Mucosa of rectum (tissue), 2 donors: ENCODE results near the gene TSPO2.

ENCODE experiments used
- H3K27ac ChIP-seq, 2 donors: one replicate each; pipeline ENCODE4 v1.7.0; 2013; ENCODE audit warnings: inconsistent platforms in 2 of 2, low read depth in 2 of 2, low read length in 2 of 2
- H3K27me3 ChIP-seq, 2 donors: one replicate each; pipeline ENCODE4 v1.7.0; 2013; ENCODE audit warnings: low read length in 2 of 2; ENCODE audit not compliant: control insufficient read depth in 2 of 2, insufficient read depth in 2 of 2
- H3K36me3 ChIP-seq, 2 donors: one replicate each; pipeline ENCODE4 v1.7.0; 2013; ENCODE audit warnings: low read length in 2 of 2; ENCODE audit not compliant: control insufficient read depth in 2 of 2, insufficient read depth in 2 of 2
- H3K4me1 ChIP-seq, 2 donors: one replicate each; pipeline ENCODE4 v1.7.0; 2013; ENCODE audit warnings: low read length in 2 of 2, mild to moderate bottlenecking in 1 of 2; ENCODE audit not compliant: control insufficient read depth in 2 of 2, insufficient read depth in 2 of 2
- H3K4me3 ChIP-seq, 2 donors: one replicate each; pipeline ENCODE4 v1.7.0; 2013; ENCODE audit warnings: low read length in 2 of 2
- H3K9ac ChIP-seq, 2 donors: one replicate each; pipeline ENCODE4 v1.7.0; 2013; ENCODE audit warnings: low read length in 2 of 2, low read depth in 1 of 2, mild to moderate bottlenecking in 1 of 2
- H3K9me3 ChIP-seq, 2 donors: one replicate each; pipeline ENCODE4 v1.7.0; 2013; ENCODE audit warnings: low read length in 2 of 2; ENCODE audit not compliant: control insufficient read depth in 2 of 2
- donor health status: healthy.
- donor health status: Normal muscosa, but diverticular disease.

The TSPO2 gene

DNA sequence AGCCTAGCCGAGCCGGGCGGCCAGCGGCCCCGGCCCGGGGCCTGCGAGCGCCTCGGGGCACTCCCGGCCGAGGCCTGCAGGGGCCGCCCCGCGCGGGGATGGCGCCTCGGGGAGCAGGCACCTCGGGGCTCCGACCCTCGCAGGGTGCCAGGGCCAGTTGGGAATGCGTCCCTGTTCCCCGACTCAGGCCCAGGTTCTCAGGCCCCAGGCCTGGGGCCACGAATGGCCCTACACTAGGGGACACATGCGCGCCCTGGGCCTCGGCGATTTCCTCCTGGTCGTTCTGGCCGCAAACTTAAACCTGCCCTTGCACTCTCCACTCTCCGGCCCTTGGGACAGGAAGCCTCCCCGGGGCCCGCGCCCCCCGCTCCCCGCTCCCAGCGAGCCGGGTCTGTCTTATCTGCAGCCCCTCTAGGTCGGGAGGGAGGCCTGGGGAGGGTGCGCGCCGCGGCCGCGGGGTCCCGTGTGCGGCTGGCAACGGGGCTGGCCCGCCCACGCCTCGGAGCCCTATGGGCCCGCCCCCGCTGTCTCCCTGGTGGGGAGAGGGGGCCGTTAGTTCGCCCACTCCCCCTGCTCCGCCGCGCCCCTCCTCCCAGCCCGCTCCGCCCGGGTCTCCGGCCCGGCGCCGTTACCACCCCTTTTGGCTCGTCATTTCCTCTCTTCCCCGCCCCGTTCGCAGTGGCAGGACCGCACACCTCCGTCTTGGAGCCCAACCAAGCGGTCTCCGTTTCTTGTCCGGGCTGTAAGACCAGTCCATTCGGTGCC lies 31.1 kb downstream of the TSPO2 start:
- Histone ChIP-seq H3K9ac (peak overlapping the region; percentile 96 to 98), H3K27me3 (no peaks in the 10 kb centered on the region), H3K27ac (peak overlapping the region; percentile 99 to 100), H3K36me3 (peaks cover under 1 to 10% of the 10 kb centered on the region in 2 donors), H3K4me3 (peak overlapping the region; percentile 87 to 95), H3K9me3 (no peaks in the 10 kb centered on the region), H3K4me1 (peaks cover 23 to 31% of the 10 kb centered on the region in 2 donors)

DNA sequence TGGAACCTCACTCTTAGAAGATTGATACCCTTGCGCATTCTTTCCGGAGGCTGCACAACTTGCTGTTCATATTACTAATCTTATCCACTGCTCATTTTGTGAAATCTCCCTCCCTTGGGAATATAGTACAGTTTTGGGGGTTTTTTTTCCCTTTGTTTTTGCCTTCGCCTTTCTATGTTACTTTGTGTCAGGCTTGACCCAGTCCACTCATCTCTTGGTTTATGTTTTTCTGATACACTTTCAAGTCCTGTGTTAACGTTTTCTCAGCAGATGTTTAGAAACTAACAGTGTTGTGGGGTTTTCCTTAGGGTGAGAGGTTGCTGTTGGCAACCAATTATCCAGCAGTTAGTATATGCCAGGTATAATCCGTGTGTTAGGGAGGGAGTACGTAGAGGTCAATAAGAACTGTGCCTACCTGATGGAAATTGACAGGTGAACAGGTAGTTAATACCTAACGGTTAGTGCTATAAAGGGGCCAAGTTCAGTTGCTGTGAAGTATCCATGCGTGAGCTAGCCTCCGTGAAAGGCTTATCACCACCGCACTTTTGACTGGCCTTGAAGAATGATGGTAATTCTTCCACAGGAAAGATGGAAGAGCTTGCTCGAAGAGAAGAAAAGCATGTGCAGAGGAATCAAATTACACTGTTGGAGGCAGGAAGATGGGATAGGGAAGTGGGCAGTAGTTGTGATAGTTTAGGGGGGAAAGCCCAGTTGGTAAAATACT lies 31.9 kb downstream of the TSPO2 start:
- H3K27me3 ChIP-seq, result no peaks in the 10 kb centered on the region
- peak overlapping the region; percentile 99 to 100 for H3K27ac ChIP-seq
- peaks cover 23 to 31% of the 10 kb centered on the region in 2 donors for H3K4me1 ChIP-seq
- peaks cover 3 to 8% of the 10 kb centered on the region in 2 donors for H3K36me3 ChIP-seq
- H3K9ac ChIP-seq, result peak overlapping the region; percentile 96 to 98
- peak overlapping the region; percentile 87 to 95 for H3K4me3 ChIP-seq
- no peaks in the 10 kb centered on the region for H3K9me3 ChIP-seq

DNA sequence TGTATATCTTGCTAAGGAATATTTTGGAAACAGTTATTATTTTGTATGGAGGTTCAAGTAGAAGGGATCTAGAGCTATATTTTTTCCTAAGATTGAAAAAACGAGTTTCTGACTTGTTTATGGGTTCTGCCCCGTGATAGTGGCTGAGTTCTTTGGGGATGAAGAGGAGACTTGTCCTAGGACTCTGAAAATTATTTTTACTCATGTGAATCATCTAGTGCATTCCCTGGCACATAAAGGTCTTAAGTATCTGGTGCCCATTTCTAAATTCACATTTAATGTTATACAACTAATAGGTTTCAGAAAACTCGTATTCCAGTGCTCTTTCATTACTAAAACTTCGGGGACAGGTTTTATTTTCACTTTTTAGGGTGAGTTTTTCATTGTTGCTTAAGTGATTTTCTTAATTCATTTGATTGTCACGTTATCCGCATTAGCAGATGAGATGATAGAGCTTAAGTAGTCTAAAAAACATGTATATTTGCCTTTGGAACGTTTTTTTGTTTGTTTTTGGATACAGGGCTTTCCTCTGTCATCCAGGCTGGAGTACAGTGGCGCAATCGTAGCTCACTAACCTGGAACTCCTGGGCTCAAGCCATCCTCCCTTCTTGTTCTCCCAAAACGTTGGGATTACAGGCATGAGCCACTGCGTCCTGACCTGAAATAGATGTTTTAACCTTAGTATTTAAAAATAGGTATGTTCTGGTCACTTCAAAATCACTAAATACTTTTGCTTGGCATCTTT lies 32.6 kb downstream of the TSPO2 start:
- Histone ChIP-seq H3K4me1 (peaks cover 23 to 31% of the 10 kb centered on the region in 2 donors), H3K4me3 (peak overlapping the region; percentile 87 to 95), H3K27me3 (no peaks in the 10 kb centered on the region), H3K9ac (peak overlapping the region in 1 of 2 donors; percentile 96), H3K36me3 (peaks cover 3 to 5% of the 10 kb centered on the region in 2 donors), H3K27ac (peak overlapping the region in 1 of 2 donors; percentile 99), H3K9me3 (no peaks in the 10 kb centered on the region)

DNA sequence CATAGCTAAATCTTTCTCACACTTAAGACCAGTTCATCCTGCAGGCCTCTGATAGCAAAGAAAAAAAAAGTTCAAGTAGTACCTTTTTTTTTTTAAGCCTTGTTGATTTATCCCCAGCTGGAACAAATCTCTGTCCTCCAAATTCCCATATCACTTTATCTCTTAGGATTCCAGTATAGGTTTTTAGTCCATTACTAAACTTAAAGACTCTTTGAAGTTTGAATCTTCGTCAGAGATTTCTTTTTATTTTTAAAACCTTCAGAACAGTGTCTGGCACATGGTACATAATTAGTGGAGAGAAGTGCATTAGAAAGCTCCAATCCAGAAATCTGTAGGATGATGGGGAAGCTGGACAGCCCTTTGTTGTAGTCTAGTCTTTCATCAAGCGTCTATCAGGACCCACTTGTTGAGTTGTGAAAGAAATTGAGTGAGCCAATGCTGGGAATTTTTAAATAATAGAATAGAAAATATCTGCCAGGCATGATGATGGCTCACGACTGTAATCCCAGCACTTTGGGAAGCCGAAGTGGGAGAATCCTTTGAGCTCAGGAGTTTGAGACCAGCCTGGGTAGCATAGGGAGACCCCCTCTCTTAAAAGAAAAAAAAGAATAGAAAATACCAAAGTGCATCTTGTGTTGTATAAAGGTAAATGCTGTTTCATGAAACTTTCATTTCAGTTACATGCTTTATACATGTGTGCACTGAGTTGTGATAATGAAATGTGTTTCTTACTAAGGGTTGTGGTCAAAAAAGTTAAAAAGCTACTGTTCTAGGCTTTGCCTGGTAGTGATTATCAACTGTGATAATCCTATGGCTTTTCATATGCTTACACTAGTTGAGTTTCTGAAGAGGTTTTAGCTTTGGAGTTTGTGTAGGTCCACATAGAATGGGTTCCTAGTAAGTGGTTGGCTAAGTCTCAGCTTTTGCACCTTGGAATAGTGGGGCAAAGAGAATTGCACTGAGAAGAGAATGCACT lies 33.7 kb downstream of the TSPO2 start:
- Histone ChIP-seq H3K4me3 (no peak overlapping the region), H3K9ac (no peak overlapping the region), H3K27ac (no peak overlapping the region)

DNA sequence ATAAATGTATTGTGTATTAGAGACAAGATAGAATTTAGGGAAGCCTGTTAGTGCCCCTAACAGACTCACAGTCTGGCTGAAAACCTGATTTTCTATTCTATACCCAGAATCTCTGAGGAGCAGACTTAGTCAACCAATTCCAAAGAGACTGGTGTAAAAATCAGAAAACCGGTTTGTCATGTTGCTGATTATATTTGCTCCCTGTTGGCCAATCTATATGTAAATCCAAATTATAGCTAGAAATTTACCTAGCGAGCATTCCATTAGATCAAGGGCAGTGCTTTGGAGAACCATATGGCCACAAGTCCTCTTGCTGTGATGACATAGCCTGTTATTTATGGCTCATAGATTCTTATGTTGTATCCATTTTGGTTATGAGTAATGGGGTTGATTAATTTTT lies 35.3 kb downstream of the TSPO2 start:
- Histone ChIP-seq H3K27ac (no peak overlapping the region), H3K36me3 (peaks cover 18 to 19% of the 10 kb centered on the region in 2 donors), H3K4me1 (peaks cover 18 to 23% of the 10 kb centered on the region in 2 donors), H3K9me3 (no peaks in the 10 kb centered on the region), H3K9ac (no peak overlapping the region), H3K27me3 (no peaks in the 10 kb centered on the region), H3K4me3 (no peak overlapping the region)

More for the DNA sequence above, 33.7 kb downstream of the TSPO2 start:
- Histone ChIP-seq H3K4me1 (peaks cover 21 to 26% of the 10 kb centered on the region in 2 donors), H3K9me3 (no peaks in the 10 kb centered on the region), H3K36me3 (peaks cover 11 to 14% of the 10 kb centered on the region in 2 donors), H3K27me3 (no peaks in the 10 kb centered on the region)

DNA sequence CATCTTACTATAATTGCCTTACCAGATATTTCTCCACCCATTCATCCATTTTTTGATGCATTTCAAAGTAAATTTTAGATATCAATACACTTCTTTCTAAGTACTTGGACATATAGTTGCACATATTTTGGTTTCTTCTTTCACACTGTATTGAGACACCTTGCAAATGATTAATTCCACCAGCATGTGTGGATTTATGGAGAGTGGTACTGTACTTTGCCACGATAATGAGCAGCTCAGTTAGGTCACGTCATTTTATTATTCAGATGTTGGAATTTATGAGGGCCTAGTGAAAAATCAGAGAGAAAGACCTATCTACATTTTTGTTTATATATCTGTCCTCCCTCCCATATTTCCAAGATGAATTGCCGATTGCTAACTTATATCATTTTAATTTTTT lies 35.8 kb downstream of the TSPO2 start:
- Histone ChIP-seq H3K36me3 (peaks cover 19 to 24% of the 10 kb centered on the region in 2 donors), H3K4me1 (peaks cover 18 to 23% of the 10 kb centered on the region in 2 donors), H3K4me3 (no peak overlapping the region), H3K9me3 (no peaks in the 10 kb centered on the region), H3K27ac (no peak overlapping the region), H3K27me3 (no peaks in the 10 kb centered on the region), H3K9ac (no peak overlapping the region)

DNA sequence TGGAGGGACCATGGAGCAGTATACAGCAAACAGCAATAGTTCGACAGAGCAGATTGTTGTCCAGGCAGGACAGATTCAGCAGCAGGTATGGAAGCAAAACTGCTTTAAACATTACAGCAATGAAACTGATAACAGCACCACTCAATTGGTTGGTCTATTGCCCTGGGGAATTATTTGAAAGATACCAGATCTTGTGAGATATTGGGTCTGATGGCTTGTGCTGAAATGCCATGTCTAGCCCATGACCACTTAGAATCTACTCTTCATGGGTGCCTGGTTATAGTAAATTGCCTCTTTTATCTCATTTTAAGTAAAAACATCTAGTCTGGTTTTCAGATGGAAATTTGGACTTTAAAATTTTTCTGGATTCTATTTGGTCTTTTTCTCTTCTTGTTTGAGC lies 36.8 kb downstream of the TSPO2 start:
- H3K4me3 ChIP-seq, result no peak overlapping the region
- H3K27ac ChIP-seq, result no peak overlapping the region
- no peaks in the 10 kb centered on the region for H3K27me3 ChIP-seq
- H3K4me1 ChIP-seq, result peaks cover 16 to 19% of the 10 kb centered on the region in 2 donors
- no peaks in the 10 kb centered on the region for H3K9me3 ChIP-seq
- H3K36me3 ChIP-seq, result peaks cover 25 to 32% of the 10 kb centered on the region in 2 donors
- no peak overlapping the region for H3K9ac ChIP-seq

DNA sequence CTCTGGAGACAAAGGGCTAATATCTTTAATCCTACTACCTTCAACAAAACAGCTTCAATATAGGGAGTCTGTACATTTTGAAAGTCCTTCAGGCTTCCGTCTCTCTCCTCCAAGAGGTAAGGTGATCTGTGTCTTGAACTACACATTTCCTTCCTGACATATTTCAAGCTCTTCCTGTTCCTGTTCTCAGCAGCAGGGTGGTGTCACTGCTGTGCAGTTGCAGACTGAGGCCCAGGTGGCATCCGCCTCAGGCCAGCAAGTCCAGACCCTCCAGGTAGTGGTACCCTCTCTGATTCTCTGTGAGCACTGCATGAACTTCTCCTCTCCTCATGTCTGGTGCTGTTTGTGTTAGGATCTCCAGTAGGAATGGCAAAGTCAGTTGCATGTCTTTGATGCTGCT lies 38.4 kb downstream of the TSPO2 start:
- Histone ChIP-seq H3K27ac (peak overlapping the region in 1 of 2 donors; percentile 7), H3K9ac (no peak overlapping the region), H3K4me1 (peaks cover 3 to 11% of the 10 kb centered on the region in 2 donors), H3K4me3 (no peak overlapping the region), H3K27me3 (no peaks in the 10 kb centered on the region), H3K9me3 (no peaks in the 10 kb centered on the region), H3K36me3 (peaks cover 35 to 45% of the 10 kb centered on the region in 2 donors)

DNA sequence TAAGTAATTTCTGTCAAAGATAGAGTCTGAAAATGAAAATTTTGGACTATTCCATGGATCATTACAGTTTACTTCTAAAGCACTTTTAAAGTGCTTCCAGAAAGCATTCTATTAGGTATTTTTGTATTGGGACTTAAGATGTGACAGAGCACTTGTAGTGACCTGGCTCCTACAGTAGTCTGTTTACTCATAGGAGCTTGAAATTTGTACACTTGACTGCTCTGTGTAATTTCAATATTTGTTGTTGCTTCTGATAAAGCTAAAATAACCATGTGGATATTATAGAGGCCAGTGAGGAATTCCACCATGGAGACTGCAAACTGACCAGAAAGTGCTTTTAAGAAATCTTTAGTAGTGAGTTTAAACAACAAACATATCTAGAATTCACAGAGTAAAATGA lies 40.8 kb downstream of the TSPO2 start:
- Histone ChIP-seq H3K27me3 (no peaks in the 10 kb centered on the region), H3K4me3 (no peak overlapping the region), H3K4me1 (peaks cover under 1 to 2% of the 10 kb centered on the region in 2 donors), H3K27ac (no peak overlapping the region), H3K9ac (no peak overlapping the region), H3K9me3 (no peaks in the 10 kb centered on the region), H3K36me3 (peaks cover 46 to 60% of the 10 kb centered on the region in 2 donors)
